Activated T-helper 1 cell treated with anti-CD3 and anti-CD28 coated beads, Interleukin-2, amount 50 U/mL, for 16 hours (primary cell): ENCODE results near the gene NT5DC3.

ENCODE experiments used
- DNase-seq, 2 donors: peaks; one replicate each; pipeline ENCODE4 v3.0.0-alpha.2; 2020; ENCODE audit warnings: low read depth in 1 of 2, low spot score in 1 of 2

Gene NT5DC3

GRCh38 chr12:103756443-103756842, 84.6 kb downstream of the NT5DC3 start:
- no peak for DNase-seq

GRCh38 chr12:103755425-103755824, 85.6 kb downstream of the NT5DC3 start:
- no peak for DNase-seq

GRCh38 chr12:103751600-103751999, 89.4 kb downstream of the NT5DC3 start:
- no peak for DNase-seq

- DNase-seq = no peak
Measured at GRCh38 chr12:103751171-103751570, 89.9 kb downstream of the NT5DC3 start.

GRCh38 chr12:103748875-103749274, 92.2 kb downstream of the NT5DC3 start:
- DNase-seq = no peak

- DNase-seq = no peak
Measured at GRCh38 chr12:103748002-103748401, 93.0 kb downstream of the NT5DC3 start.

- no peak for DNase-seq
Measured at GRCh38 chr12:103745962-103746361, 95.1 kb downstream of the NT5DC3 start.

GRCh38 chr12:103743788-103744187, 97.2 kb downstream of the NT5DC3 start:
- DNase-seq = no peak

DNA sequence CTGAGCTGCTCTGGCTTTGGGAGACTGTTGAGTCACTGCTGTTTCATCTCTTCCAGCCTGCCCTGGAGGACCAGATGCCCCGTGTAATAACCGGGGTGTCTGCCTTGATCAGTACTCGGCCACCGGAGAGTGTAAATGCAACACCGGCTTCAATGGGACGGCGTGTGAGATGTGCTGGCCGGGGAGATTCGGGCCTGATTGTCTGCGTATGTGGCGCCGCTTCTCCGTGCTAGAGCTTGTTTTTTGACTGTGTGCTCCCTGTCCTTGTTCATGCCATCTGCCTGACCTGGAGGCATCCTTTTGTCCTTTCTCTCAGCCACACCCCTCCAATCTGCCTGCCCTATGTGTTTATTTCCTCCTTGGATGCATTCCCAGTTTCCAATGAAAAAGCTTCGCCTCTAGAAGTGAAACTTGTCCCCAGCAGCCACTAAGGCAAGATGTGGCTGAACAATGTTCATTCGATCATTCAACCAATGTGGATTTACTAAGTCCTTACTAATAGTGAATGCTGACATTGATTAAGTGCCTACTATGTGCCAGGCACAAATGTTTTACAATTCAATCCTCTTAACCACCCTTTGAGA, 98.6 kb downstream of the NT5DC3 start:
- no peak for DNase-seq

DNA sequence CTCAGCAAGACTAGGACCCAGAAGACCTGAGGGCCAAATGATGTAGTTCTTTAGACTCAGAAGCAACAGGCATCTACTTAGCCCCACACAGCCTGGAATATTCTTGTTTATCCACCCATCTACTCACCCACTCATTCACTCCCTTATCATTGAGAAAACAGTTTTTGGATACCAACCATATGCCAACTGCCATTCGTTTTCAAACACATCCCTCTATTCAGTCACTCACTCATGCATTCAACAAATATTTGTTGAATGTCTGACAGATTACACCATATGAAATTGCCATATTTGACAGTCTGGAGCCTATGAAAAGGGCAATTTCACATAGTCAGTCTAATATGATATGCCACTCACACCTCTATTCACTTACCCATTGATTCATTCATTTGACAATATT, 103.2 kb downstream of the NT5DC3 start:
- no peak for DNase-seq

DNA sequence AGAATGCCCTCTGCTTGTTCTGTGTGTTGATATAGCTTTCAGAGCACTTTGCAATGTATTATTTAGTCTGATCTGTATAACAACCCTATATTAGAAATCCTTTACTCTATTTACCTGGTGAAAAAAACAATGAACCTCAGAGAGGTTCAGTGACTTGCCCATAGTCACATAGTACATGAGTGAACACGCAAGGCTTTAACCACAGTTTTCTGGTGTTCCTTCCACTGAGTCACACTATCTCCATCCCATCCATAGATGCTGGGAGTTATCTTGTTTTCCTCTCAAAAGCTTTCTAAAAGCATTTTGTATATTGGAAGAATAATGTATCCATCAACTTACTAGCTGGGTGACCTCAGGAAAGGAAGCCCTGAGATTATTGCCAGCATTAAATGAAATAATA, 104.5 kb downstream of the NT5DC3 start:
- DNase-seq = no peak

GRCh38 chr12:103735291-103735690, 105.7 kb downstream of the NT5DC3 start:
- no peak for DNase-seq

GRCh38 chr12:103734863-103735262, 106.2 kb downstream of the NT5DC3 start:
- no peak for DNase-seq

DNA sequence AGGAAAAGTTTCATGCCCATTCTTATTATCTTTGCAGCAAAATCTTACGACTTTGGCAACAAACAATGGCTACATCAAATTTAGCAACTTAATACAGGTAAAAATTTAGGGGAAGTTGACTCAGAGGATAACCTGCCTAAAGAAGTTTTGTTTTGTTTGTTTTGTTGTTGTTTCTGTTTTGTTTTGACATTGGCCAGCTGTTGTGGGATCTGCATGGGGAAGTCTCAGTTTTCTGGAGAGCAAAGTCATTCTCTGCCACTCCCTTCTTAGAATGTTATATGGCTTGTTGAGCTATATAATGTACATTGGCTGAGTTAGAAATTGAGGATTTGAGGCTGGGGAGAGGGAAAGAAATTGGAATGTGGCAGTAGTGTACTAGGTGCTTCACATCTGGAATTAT, 109.5 kb downstream of the NT5DC3 start:
- no peak for DNase-seq

- DNase-seq = no peak
Measured at GRCh38 chr12:103729499-103729898, 111.5 kb downstream of the NT5DC3 start.

- DNase-seq = no peak
Measured at GRCh38 chr12:103728323-103728722, 112.7 kb downstream of the NT5DC3 start.

DNA sequence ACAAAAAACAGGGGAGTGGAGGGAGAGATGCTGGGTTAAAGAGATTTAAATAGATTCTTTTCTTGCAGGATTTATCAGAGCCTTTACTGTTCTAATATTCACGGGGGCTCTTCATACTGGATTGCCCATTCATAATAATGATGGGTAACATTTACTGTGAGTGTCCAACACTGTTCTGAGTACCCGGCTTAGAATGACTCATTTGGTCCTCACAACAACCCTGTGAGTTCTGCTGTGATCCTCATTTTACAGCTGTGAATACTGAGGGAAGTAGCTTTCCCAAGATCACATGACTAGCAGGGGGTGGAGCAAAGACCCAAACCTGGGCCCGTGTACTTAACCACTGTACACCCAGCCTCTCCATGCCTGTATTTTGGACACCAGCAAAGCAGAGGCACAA, 113.4 kb downstream of the NT5DC3 start:
- no peak for DNase-seq

GRCh38 chr12:103725398-103725797, 115.6 kb downstream of the NT5DC3 start:
- DNase-seq = no peak
